Lower leg skin (tissue), 4 donors: ENCODE data around the gene KRTAP1-4. TPM values are rescaled to one million over a fixed set of nuclear protein-coding genes. Genes with fewer than 3 reads are reported as not detected.

ENCODE experiments used
- DNase-seq, 2 donors: peaks; one replicate each; pipeline ENCODE4 v3.0.0-alpha.2; 2019; ENCODE audit warnings: low spot score in 2 of 2
- H3K4me3 ChIP-seq: fragments of 200-600 bp; sonication (generic); 2 replicates; pipeline ENCODE4 v1.5.1; 2017; ENCODE audit warnings: mild to moderate bottlenecking, low read depth; ENCODE audit not compliant: poor library complexity, severe bottlenecking
- POLR2A ChIP-seq, 2 donors: fragments of 450-650 bp; IDR thresholded peaks; one replicate each; pipeline ENCODE4 v1.6.1; 2016 to 2017; ENCODE audit warnings: antibody characterized with exemption in 2 of 2, mild to moderate bottlenecking in 1 of 2, moderate library complexity in 1 of 2
- WGBS, 2 donors: methylation state at CpG; one replicate each; pipeline ENCODE4 v1.1.5; 2018; 5-methylcytosine and 5-hydroxymethylcytosine counted together
- intact Hi-C: fragments of 100-400 bp; cut with DNase I; formaldehyde crosslinking; loops from one replicate; pipeline ENCODE4 v1.15.0; 2023; ENCODE audit warnings: low total_unique reads
- total RNA-seq, 4 donors: library from RNA; depleted of rRNA; stranded (reverse); fragments of >200 nt; gene quantifications; one replicate each; pipeline ENCODE4 v1.1.0, GENCODE V29; 2016
- TF ChIP-seq, protein P1 (sequence below), 3 donors: fragments of 450-650 bp; IDR thresholded peaks; one replicate each; pipeline ENCODE4 v1.5.1; 2016; ENCODE audit warnings: antibody characterized with exemption in 3 of 3, mild to moderate bottlenecking in 3 of 3, moderate library complexity in 2 of 3

Gene KRTAP1-4
- total RNA-seq, 4 donors from 2014 or later = 4.2 TPM; not detected in 3

DNA sequence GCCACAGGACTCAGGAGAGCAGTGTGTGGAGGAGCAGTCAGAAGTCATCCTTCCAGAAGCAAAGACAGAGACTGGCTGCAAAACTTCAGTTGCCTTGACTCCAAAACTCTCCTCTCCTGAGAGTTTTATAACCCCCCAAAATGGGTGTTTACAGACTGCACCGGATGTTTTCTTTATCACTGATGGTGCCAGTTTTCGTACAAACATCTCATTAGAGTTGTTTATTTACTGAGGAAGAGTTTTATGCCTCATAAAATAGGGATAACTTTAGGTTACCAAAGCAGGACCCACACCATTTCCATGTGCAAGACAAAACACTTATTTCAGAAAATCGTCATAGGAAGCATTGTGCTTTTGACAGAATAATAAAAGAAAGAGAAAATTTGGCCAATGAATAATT lies 45.8 kb downstream of the KRTAP1-4 start, which contains the start of gene KRT40:
Gene KRT40, minus strand, starts transcription at position 101 of the 400 bp plus-strand sequence. Its CDS starts 53 bp downstream, at position 48.
- intact Hi-C loops = no loop called here
- DNase-seq = no peak
- WGBS, 2 donors = 61 to 63% methylated on average over 3 of the region's 3 CpGs

DNA sequence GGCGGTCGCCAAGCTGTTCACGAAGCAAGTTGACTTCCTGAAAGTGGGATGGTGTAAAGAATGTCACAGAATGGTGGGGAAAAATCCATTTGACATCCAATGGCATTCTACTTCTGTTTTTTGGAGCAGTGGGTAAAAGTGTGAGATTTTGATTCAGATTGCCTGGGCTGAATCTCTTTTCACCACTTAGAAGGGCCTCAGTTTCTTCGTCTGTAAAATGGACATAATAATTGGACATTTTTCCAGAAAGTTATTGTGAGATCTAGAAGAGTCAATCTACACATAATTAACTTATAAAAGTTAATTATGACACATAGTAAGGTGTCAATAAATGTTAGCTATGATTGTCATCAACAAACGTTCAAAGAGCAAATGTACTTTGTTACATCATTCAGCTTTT lies 48.9 kb downstream of the KRTAP1-4 start:
- TF ChIP-seq, protein P1, sequence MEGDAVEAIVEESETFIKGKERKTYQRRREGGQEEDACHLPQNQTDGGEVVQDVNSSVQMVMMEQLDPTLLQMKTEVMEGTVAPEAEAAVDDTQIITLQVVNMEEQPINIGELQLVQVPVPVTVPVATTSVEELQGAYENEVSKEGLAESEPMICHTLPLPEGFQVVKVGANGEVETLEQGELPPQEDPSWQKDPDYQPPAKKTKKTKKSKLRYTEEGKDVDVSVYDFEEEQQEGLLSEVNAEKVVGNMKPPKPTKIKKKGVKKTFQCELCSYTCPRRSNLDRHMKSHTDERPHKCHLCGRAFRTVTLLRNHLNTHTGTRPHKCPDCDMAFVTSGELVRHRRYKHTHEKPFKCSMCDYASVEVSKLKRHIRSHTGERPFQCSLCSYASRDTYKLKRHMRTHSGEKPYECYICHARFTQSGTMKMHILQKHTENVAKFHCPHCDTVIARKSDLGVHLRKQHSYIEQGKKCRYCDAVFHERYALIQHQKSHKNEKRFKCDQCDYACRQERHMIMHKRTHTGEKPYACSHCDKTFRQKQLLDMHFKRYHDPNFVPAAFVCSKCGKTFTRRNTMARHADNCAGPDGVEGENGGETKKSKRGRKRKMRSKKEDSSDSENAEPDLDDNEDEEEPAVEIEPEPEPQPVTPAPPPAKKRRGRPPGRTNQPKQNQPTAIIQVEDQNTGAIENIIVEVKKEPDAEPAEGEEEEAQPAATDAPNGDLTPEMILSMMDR (IDR thresholded peaks at IDR 0.05) = no peak
- TF ChIP-seq POLR2A (IDR thresholded peaks at IDR 0.05) = no peak
- DNase-seq = no peak
- no peak overlapping the region for H3K4me3 ChIP-seq
- intact Hi-C loops = no loop called here
- WGBS, 2 donors = 70 to 82% methylated on average over 5 of the region's 5 CpGs

More for the DNA sequence above, 45.8 kb downstream of the KRTAP1-4 start, which contains the start of gene KRT40:
- H3K4me3 ChIP-seq = no peak within 1 kb of the TSS
- TF ChIP-seq, protein P1 (IDR thresholded peaks at IDR 0.05) = no peak
- TF ChIP-seq POLR2A (IDR thresholded peaks at IDR 0.05) = no peak

DNA sequence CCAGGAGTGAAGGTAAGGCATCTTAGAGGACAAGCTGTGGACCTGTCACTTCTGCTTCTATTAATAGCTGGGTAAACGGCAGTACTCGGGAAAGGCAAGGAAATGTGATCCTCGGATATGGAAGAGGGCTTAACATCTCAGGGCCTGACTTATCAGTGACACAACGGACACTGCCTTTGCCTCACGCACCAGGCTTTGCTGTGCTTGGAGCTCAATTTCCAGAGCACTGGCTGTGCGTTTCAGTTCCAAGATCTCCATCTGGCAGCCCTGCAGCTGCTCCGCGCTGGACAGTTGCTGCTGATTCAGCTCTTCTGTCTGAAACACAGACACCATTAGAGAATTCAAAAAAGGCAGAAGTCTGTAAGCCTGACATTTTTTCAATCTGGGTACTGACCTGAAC lies 49.4 kb downstream of the KRTAP1-4 start:
- DNase-seq = no peak
- intact Hi-C loops = no loop called here
- no peak overlapping the region for H3K4me3 ChIP-seq
- 44 to 54% methylated on average over 8 of the region's 8 CpGs for WGBS, 2 donors
- no peak for TF ChIP-seq POLR2A (IDR thresholded peaks at IDR 0.05)
- TF ChIP-seq, protein P1 (IDR thresholded peaks at IDR 0.05) = no peak

DNA sequence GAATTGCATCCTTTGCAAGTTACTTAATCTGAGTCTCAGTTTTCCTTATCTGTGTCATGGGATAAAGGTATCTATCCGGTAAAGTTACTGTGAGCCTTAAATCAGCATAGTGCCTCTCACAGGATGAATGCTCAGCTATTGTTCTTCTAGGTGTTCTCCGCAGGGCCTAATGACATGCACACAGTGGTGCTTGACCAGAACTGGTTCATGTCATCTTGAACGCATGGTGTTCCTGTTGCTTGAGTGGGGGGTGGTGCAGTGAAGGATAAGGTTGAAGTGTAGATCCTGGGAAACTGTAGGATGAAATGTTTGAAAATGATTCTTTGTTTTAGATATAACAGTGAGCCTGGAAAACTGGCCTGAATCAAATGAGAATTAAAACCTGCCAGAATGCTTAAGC lies 49.9 kb downstream of the KRTAP1-4 start:
- no peak overlapping the region for H3K4me3 ChIP-seq
- 89 to 96% methylated on average over 3 of the region's 3 CpGs for WGBS, 2 donors
- DNase-seq = no peak
- TF ChIP-seq, protein P1 (IDR thresholded peaks at IDR 0.05) = no peak
- no peak for TF ChIP-seq POLR2A (IDR thresholded peaks at IDR 0.05)
- intact Hi-C loops = no loop called here

Other genes starting within 250 kb of the KRTAP1-4 start
- gene KRT27, start 247.6 kb downstream of the KRTAP1-4 start, total RNA-seq = 10 to 100 TPM in 1 of 4 donors, 1 to 10 TPM in 1, under 1 TPM in 1, not detected in 1; 0.52 to 69.8 (median 1.3) TPM
- 1 to 10 TPM in 1 of 4 donors, not detected in 3; 6.0 TPM for gene KRT28, start 230.2 kb downstream of the KRTAP1-4 start, total RNA-seq
- 1,000 to 10,000 TPM; 4,878 to 8,317 (median 6,442) TPM for gene KRT10, start 207.6 kb downstream of the KRTAP1-4 start, total RNA-seq
- gene KRT12, start 163.0 kb downstream of the KRTAP1-4 start, total RNA-seq = not detected
- under 1 TPM in 1 of 4 donors, not detected in 3; 0.12 TPM for gene KRT20, start 145.0 kb downstream of the KRTAP1-4 start, total RNA-seq
- gene KRT23, start 92.5 kb downstream of the KRTAP1-4 start, total RNA-seq = 100 to 1,000 TPM; 302 to 577 (median 454) TPM
- 1 to 10 TPM in 1 of 4 donors, under 1 TPM in 1, not detected in 2; 0.51 to 8.8 TPM for gene KRT39, start 63.2 kb downstream of the KRTAP1-4 start, total RNA-seq
- 10 to 100 TPM in 1 of 4 donors, not detected in 3; 12.3 TPM for gene KRT40, start 45.9 kb downstream of the KRTAP1-4 start, total RNA-seq
- gene KRTAP3-3, start 36.0 kb downstream of the KRTAP1-4 start, total RNA-seq = 10 to 100 TPM in 1 of 4 donors, not detected in 3; 11.6 TPM
- gene KRTAP3-2, start 30.3 kb downstream of the KRTAP1-4 start, total RNA-seq = 10 to 100 TPM in 1 of 4 donors, not detected in 3; 84.1 TPM
- 10 to 100 TPM in 1 of 4 donors, 1 to 10 TPM in 1, not detected in 2; 4.0 to 83.2 TPM for gene KRTAP3-1, start 21.1 kb downstream of the KRTAP1-4 start, total RNA-seq
- 100 to 1,000 TPM in 1 of 4 donors, 10 to 100 TPM in 1, under 1 TPM in 1, not detected in 1; 0.22 to 168 (median 10.9) TPM for gene KRTAP1-5, start 3.0 kb downstream of the KRTAP1-4 start, total RNA-seq
- gene KRTAP1-3, start 4.7 kb upstream of the KRTAP1-4 start, total RNA-seq = 100 to 1,000 TPM in 1 of 4 donors, 1 to 10 TPM in 1, not detected in 2; 1.6 to 107 TPM
- 100 to 1,000 TPM in 1 of 4 donors, 1 to 10 TPM in 1, under 1 TPM in 1, not detected in 1; 0.32 to 195 (median 5.1) TPM for gene KRTAP1-1, start 11.3 kb upstream of the KRTAP1-4 start, total RNA-seq
- 10 to 100 TPM in 1 of 4 donors, 1 to 10 TPM in 1, not detected in 2; 7.0 to 83.9 TPM for gene KRTAP2-1, start 17.1 kb upstream of the KRTAP1-4 start, total RNA-seq
- gene KRTAP2-2, start 25.0 kb upstream of the KRTAP1-4 start, total RNA-seq = 10 to 100 TPM in 1 of 4 donors, 1 to 10 TPM in 1, not detected in 2; 3.6 to 58.7 TPM
- 10 to 100 TPM in 1 of 4 donors, 1 to 10 TPM in 1, not detected in 2; 3.9 to 12.8 TPM for gene KRTAP2-3, start 29.9 kb upstream of the KRTAP1-4 start, total RNA-seq
- 10 to 100 TPM in 1 of 4 donors, not detected in 3; 61.4 TPM for gene KRTAP2-4, start 35.7 kb upstream of the KRTAP1-4 start, total RNA-seq
- 10 to 100 TPM in 1 of 4 donors, 1 to 10 TPM in 1, under 1 TPM in 1, not detected in 1; 0.54 to 73.1 (median 2.4) TPM for gene KRTAP4-7, start 54.0 kb upstream of the KRTAP1-4 start, total RNA-seq
- 10 to 100 TPM in 1 of 4 donors, not detected in 3; 27.3 TPM for gene KRTAP4-8, start 67.9 kb upstream of the KRTAP1-4 start, total RNA-seq
- not detected for gene KRTAP4-16, start 72.0 kb upstream of the KRTAP1-4 start, total RNA-seq
- 10 to 100 TPM in 1 of 4 donors, 1 to 10 TPM in 1, under 1 TPM in 1, not detected in 1; 0.44 to 73.5 (median 2.6) TPM for gene KRTAP4-9, start 75.2 kb upstream of the KRTAP1-4 start, total RNA-seq
- 10 to 100 TPM in 1 of 4 donors, under 1 TPM in 1, not detected in 2; 0.89 to 20.6 TPM for gene KRTAP4-11, start 88.2 kb upstream of the KRTAP1-4 start, total RNA-seq
- 10 to 100 TPM in 1 of 4 donors, not detected in 3; 57.0 TPM for gene KRTAP4-12, start 94.0 kb upstream of the KRTAP1-4 start, total RNA-seq
- 10 to 100 TPM in 1 of 4 donors, under 1 TPM in 1, not detected in 2; 0.25 to 54.3 TPM for gene KRTAP4-6, start 110.3 kb upstream of the KRTAP1-4 start, total RNA-seq
- gene KRTAP4-5, start 119.6 kb upstream of the KRTAP1-4 start, total RNA-seq = 10 to 100 TPM in 1 of 4 donors, under 1 TPM in 1, not detected in 2; 0.34 to 14.9 TPM
- gene KRTAP4-4, start 130.6 kb upstream of the KRTAP1-4 start, total RNA-seq = 100 to 1,000 TPM in 1 of 4 donors, under 1 TPM in 1, not detected in 2; 0.84 to 102 TPM
- gene KRTAP4-3, start 138.0 kb upstream of the KRTAP1-4 start, total RNA-seq = 10 to 100 TPM in 1 of 4 donors, 1 to 10 TPM in 1, not detected in 2; 1.2 to 54.0 TPM
- 10 to 100 TPM in 1 of 4 donors, 1 to 10 TPM in 1, not detected in 2; 5.0 to 75.4 TPM for gene KRTAP4-2, start 148.0 kb upstream of the KRTAP1-4 start, total RNA-seq
- 10 to 100 TPM in 1 of 4 donors, 1 to 10 TPM in 1, not detected in 2; 2.1 to 66.2 TPM for gene KRTAP4-1, start 154.7 kb upstream of the KRTAP1-4 start, total RNA-seq
- under 1 TPM in 1 of 4 donors, not detected in 3; 0.91 TPM for gene KRTAP9-1, start 159.7 kb upstream of the KRTAP1-4 start, total RNA-seq
- gene KRTAP9-2, start 196.5 kb upstream of the KRTAP1-4 start, total RNA-seq = 100 to 1,000 TPM in 1 of 4 donors, 10 to 100 TPM in 1, not detected in 2; 18.1 to 183 TPM
- gene KRTAP9-3, start 202.3 kb upstream of the KRTAP1-4 start, total RNA-seq = 100 to 1,000 TPM in 1 of 4 donors, 1 to 10 TPM in 1, under 1 TPM in 1, not detected in 1; 0.27 to 218 (median 8.7) TPM
- gene KRTAP9-8, start 207.8 kb upstream of the KRTAP1-4 start, total RNA-seq = 100 to 1,000 TPM in 1 of 4 donors, under 1 TPM in 2, not detected in 1; 0.47 to 120 (median 0.97) TPM
- 100 to 1,000 TPM in 1 of 4 donors, 1 to 10 TPM in 1, under 1 TPM in 1, not detected in 1; 0.37 to 177 (median 2.1) TPM for gene KRTAP9-4, start 219.5 kb upstream of the KRTAP1-4 start, total RNA-seq
- 10 to 100 TPM in 1 of 4 donors, 1 to 10 TPM in 1, not detected in 2; 2.1 to 94.5 TPM for gene KRTAP9-9, start 225.2 kb upstream of the KRTAP1-4 start, total RNA-seq
- under 1 TPM in 2 of 4 donors, not detected in 2; 0.38 to 0.62 TPM for gene KRTAP9-6, start 235.2 kb upstream of the KRTAP1-4 start, total RNA-seq
- 10 to 100 TPM in 1 of 4 donors, under 1 TPM in 1, not detected in 2; 0.51 to 17.1 TPM for gene KRTAP9-7, start 245.5 kb upstream of the KRTAP1-4 start, total RNA-seq